GM10266 (cell line): ENCODE results near the gene ATRAID.

Source experiments
- DNase-seq: peaks from one replicate; pipeline ENCODE4 v3.0.0; 2012; ENCODE audit errors: extremely low spot score
- CTCF ChIP-seq: IDR thresholded peaks from 2 replicates; pipeline ENCODE4 v1.5.1; 2012; ENCODE audit warnings: mild to moderate bottlenecking, low read depth; ENCODE audit not compliant: control insufficient read depth, insufficient read depth; ENCODE audit errors: missing control alignments

Gene ATRAID

GRCh38 chr2:27211943-27212625 is at the start of gene ATRAID, which contains the start of gene SLC5A6:
TSS of gene ATRAID (plus strand) at chr2:27212041. CDS start at chr2:27212369, 328 bp downstream.
TSS of gene SLC5A6 (minus strand) at chr2:27212268. CDS start at chr2:27207650, 4,618 bp downstream.
- DNase-seq, result peak; percentile 96
- no peak for TF ChIP-seq CTCF

- TF ChIP-seq CTCF, result no peak
Observed at GRCh38 chr2:27162151-27163121, 49.4 kb upstream of the ATRAID start.

GRCh38 chr2:27164960-27165763 is 46.7 kb upstream of the ATRAID start:
- TF ChIP-seq CTCF, result no peak
- DNase-seq, result no peak

More at GRCh38 chr2:27162151-27163121, 49.4 kb upstream of the ATRAID start:
- no peak for DNase-seq

GRCh38 chr2:27170581-27171337 is 41.1 kb upstream of the ATRAID start:
- TF ChIP-seq CTCF, result no peak
- no peak for DNase-seq

GRCh38 chr2:27171351-27171848 is 40.4 kb upstream of the ATRAID start:
- TF ChIP-seq CTCF, result no peak

GRCh38 chr2:27174638-27175037 is 37.2 kb upstream of the ATRAID start:
- DNase-seq, result no peak
- no peak for TF ChIP-seq CTCF

More at GRCh38 chr2:27171351-27171848, 40.4 kb upstream of the ATRAID start:
- no peak for DNase-seq
